SU-DHL-6 (cell line): ENCODE measurements around the gene PRPS1.

ENCODE experiments used
- EZH2phosphoT487 ChIP-seq: fragments of 200-600 bp; sonication (generic), shearing (Covaris generic); conservative IDR thresholded peaks from 2 replicates; pipeline ENCODE4 v1.6.1; 2018; ENCODE audit warnings: mild to moderate bottlenecking, antibody characterized with exemption, low read length, moderate library complexity, mixed read lengths
- TF ChIP-seq, protein P1 (sequence below): fragments of 200-600 bp; sonication (generic); IDR thresholded peaks from one replicate; pipeline ENCODE4 v1.5.1; 2017; ENCODE audit warnings: antibody characterized with exemption, mild to moderate bottlenecking, low read length, moderate library complexity; ENCODE audit not compliant: insufficient read depth, poor library complexity, severe bottlenecking

DNA sequence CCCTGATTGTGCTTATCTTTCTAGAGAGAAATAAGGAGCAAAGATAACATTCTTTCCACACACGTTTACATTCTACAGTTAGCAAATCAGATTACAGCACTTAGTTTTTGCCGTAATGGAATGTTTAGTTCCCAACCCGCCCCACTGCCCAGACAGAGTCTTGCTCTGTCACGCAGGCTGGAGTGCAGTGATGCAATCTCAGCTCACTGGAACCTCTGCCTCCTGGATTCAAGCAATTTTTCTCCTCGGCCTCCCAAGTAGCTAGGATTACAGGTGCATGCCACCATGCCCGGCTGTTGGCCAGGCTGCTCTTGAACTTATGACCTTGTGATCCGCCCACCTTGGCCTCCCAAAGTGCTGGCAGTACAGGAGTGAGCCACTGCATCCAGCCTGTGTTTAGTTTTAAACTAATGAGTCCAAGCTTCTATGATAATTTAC is 8.4 kb upstream of the PRPS1 start:
- TF ChIP-seq, protein P1, sequence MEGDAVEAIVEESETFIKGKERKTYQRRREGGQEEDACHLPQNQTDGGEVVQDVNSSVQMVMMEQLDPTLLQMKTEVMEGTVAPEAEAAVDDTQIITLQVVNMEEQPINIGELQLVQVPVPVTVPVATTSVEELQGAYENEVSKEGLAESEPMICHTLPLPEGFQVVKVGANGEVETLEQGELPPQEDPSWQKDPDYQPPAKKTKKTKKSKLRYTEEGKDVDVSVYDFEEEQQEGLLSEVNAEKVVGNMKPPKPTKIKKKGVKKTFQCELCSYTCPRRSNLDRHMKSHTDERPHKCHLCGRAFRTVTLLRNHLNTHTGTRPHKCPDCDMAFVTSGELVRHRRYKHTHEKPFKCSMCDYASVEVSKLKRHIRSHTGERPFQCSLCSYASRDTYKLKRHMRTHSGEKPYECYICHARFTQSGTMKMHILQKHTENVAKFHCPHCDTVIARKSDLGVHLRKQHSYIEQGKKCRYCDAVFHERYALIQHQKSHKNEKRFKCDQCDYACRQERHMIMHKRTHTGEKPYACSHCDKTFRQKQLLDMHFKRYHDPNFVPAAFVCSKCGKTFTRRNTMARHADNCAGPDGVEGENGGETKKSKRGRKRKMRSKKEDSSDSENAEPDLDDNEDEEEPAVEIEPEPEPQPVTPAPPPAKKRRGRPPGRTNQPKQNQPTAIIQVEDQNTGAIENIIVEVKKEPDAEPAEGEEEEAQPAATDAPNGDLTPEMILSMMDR: no peak
- TF ChIP-seq EZH2phosphoT487: no peak
